Measurements from ENCODE around the gene FUBP3.

DNA sequence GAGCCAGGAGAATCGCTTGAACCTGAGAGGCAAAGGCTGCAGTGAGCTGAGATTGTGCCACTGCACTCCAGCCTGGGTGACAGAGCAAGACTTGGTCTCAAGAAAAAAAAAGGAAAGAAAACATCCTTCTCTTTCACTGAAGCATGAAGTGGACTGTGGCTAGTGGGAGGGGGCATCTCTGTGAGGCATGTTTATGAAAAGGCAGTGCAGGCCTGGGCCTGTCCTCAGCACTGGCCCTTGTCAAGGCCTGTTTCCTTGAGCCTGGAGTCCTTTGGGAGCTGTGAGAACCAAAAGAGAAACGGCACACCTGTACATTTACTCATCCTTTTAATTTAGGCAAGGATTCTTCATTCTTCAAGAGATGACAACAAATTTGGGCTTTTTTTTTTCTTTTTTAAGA lies 18.3 kb upstream of the FUBP3 start:
- TF ChIP-seq GATA2 (IDR thresholded peaks at IDR 0.05; ENCODE audit: low read depth, low read length) (no peak), GATA3 (IDR thresholded peaks at IDR 0.05; ENCODE audit: low read depth, low read length) (no peak)
